MV-4-11 (cell line): ENCODE results near the gene ABHD14A.

Experiments
- DNase-seq: peaks from one replicate; lab custom pipeline; 2025; lab: John Stamatoyannopoulos, UW

The ABHD14A gene

DNA sequence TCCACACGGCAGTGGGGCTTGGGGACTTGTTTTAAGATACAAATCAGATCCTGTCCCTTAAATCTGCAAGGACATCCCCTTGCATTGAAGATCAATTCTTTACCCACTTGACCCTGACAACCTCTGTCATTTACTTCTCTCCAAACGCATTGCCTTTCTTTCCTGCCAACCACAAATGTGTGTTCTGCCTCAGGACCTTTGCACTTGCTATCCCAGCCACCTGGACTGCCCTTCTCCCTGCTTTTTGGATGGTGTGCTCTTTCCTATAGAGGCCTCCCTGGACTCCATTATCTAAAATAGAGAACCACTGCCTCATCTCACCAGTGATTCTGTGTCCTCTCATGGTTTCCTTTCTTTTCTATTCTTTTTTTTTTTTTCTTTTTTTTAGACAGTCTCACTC is 22.3 kb downstream of the ABHD14A start:
- no peak for DNase-seq

DNA sequence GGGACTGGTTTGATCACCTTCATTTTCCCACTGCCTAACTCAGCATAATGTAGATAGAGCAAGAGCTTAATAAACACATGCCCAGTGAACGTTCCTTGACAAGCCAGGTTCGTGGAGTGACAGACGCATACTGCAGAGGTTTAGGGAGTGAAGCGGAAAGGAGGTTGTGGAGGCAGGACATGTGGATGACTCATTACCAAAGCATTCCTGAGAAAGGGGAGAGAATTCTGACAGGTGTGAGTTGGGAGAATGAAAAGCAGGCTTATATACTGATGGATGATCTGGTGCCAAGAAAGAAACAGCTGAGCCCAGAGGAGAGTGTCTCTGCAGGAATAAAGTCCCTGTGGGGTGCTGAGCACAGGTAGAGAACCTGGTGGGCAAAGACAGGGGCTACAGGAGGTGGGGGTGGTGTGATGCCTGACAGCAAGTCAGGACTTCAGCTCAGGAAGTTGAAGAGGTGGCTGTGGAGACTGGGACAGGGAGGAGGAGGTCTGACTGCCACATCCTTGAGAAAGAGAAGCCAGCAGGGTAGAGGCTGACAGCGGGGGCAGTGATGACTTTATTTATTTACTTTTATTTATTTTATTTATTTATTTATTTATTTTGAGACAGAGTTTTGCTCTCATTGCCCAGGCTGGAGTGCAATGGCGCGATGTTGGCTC is 23.2 kb downstream of the ABHD14A start:
- DNase-seq = no peak

DNA sequence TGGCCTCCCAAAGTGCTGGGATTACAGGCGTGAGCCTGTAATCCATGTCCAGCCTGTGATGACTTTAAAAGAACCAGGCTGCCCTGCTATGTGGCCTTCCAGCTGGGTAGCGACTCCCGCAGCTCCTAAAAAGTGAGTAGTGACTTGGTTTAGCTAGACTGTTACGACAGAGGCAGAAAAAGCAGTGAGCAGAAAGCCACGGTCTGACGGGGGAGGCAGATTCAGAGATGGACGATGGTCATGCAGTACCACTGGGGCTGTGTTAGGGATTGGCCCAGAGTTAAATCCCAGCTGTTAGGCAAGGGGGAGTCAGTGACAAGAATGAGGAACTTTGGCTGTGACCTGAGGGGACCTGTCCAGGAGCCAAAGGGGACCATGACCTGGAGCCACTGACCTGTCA is 23.9 kb downstream of the ABHD14A start:
- DNase-seq = no peak

DNA sequence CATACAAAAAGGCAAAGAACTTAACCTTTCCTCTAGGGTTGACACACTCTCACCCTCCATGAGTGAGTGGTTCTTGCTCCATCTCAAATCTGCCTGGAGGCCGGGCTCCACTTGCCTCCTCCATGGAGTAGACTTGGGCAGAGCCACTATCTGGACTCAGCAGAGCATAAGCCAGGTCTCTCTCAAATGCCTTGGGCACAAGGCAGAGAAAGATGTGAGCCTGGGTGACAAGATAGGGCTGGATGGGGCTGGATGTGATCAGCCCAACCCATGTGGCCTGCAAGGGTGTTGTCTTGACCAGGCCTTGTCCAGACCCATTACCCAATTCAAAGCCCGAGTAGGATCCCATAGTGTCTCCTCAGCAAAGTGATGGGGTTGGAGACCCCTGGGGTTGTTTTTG is 25.0 kb downstream of the ABHD14A start:
- no peak for DNase-seq

DNA sequence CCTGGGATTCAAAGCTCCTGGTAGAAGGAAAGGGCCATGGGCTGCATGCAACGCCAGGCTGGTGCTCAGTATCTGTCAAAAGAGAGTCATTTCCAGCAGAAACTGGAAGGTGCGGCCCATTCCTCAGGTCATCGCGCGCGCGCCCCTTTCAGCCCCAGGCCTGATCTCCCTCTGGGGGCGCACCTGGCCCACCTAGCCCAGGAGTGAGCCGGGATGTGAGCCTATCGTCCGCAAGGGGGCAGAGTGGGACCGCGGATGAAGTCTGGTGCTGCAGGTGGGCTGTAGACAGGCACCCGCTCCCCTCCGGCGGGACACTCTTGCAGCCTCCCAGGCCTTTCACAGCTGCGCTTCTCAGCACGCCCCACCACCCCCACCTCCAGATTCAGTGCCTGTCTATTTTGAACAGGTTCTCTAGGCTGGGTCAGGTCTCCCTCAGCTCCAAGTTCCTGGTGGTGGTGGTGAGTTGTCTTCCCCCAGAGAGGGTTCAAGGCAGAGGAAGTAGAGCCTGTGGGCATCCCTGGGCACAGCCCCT is 26.6 kb downstream of the ABHD14A start:
- DNase-seq = peak; percentile 27

DNA sequence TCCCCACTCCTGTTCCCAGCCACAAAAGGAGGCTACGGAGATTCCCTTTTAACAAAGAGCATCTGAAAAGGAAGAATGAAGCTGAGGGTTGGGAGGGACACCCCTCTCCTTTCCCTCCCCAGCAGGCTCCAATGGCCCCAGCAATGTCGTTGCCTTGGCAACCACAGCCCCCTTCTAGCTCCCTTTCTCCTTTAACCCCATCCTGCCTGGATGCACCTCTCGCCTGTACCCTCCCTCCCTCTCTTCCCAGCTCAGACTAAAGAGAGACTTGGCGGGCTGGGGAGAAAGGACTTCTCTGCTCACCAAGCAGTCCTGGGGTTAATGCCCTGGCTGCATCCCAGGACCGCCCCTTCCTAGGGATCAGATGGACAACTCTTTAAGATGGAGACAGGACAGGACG is 27.9 kb downstream of the ABHD14A start:
- DNase-seq = no peak

DNA sequence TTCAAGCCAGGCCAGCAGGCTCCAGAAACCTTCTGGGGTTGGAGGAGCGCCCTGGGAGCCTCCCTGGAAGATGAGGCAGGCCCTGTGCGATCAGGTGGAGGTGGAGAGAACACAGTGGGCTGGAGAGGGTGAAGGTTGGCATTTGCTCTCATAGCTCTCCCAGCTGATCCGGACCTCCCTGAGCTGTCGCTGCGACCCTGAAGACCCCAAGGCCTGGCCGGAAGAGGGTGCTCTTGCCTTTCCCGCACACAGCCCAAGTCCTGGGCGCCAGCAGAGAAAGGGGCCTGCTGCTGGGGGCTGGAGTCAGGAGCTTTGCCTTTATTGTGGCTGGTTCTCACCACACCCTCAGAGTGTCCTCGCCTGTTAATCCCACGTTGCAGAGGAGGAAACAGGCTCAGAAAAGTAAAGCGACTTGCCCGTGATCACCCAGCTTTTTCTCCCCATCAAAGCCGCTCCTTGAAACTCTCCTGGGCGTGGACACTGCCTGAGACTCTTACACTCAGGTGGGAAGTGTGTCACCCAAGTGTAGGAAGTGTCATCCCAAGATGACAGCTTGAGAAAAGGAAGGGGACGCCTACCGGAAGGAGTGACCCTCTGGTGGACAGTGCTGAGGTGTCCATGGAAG is 29.4 kb downstream of the ABHD14A start:
- peak; percentile 38 for DNase-seq

DNA sequence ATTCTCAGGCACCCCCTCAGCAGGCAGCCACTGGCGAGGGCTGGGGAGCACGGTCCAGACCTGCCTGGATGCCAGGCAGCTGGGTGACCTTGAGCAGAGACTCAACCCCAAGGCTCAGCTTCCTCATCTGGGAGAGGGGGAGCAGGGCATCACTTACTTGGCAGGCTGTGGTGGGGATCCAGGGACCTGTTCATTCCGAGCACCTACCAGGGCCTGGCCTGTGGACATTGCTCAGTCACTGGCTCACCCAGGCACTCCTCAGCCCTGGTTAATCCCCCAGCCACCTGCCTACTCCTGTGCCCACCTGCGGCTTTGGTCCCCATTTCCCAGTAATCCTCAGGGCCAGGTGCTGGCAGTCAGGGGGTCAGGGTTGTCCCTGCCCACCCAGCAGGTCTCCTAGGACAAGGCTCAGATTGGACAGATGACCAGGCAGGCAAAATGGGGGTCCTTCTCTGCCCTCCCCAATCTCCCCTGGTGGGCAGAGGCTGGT is 30.1 kb downstream of the ABHD14A start:
- DNase-seq = no peak

DNA sequence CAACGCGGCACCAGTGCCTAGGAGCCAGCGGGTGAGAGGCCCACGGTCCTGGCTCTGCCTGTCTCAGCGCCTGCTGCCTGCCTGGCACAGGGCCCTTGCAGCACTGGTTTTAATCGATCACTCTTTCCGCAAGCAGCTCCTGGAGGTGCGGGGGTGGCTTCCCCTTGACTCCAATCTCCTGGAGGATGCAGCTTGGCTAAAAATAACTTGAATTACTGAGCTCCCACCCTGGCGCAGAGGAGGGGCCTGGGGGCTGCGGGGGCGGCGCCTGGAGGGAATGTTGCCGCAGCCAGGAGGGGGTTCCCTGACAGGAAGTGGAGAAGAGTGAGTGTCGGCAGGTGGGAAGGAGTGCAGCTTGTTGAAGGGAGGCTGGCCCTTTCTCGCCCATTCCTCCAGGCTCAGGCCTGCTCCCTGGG is 30.7 kb downstream of the ABHD14A start:
- no peak for DNase-seq

DNA sequence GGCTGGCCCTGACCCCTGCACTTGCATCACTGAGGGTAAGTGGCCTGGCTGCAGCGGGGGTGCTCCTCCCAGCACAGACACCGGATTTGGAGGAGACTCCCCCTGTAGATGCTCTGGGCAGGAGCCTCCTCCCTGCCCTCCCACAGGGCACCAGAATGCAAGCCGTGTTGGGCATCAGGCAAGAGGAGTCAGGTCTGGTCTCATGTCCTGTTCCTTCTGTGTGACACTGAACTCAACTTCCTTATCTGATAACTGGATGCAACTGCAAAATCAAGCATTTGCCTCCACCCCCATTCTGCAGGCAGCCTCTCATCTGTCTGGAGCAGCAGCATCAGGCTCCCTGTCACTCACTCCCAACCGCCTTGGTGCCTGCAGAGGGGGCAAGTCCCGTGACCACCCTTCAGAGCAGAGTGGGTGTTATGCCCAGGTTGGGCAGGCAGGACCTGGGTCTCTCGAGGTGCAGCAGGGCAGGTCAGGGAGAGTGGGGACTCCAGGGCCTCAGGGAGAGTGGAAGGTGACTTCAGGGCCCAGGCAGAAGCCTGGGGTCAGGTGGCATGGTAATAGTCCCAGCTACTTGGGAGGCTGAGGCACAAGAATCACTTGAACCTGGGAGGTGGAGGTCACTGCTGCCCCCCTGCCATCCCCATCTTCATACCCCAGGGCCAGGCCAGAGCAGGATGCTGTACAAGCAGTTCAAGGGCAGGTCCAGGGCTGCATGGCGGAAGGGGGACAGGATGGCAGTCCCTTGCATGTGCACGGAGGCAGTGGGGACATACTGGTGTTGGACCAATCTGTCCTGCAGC is 31.4 kb downstream of the ABHD14A start:
- peak; percentile 29 for DNase-seq

DNA sequence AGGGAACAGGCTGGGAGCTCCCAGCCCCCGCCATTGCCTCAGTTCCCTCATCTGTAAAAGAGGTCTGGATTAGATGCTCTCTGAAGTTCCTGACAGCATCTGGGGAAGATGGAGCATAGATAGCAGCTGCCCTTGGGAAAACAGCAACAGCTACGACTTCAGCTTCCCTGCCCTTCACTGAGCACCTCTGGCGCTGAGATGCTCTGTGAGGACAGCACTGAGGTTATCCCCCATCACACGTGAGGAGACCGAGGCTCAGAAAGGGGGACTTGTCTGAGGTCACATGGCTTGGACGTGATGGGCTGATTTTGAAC is 31.9 kb downstream of the ABHD14A start:
- DNase-seq = no peak

DNA sequence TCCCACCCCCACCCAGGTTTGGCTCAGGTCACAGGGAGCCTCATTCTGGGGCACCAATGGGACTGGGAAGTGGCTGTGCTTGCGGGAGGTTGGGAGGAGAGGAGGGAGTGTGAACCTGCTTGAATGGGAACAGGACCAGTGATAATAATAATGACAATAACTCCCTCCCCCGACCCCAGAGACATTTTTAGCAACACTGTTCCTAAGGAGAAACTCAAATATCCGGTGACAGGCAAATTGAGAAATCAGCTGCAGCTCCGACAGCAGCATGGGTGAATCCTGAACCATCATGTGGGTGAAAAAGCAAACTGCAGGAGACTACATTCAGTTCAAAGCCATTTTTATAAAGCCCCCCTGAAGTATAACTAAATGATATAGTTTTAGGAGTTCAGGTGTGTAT is 32.4 kb downstream of the ABHD14A start:
- DNase-seq = no peak

DNA sequence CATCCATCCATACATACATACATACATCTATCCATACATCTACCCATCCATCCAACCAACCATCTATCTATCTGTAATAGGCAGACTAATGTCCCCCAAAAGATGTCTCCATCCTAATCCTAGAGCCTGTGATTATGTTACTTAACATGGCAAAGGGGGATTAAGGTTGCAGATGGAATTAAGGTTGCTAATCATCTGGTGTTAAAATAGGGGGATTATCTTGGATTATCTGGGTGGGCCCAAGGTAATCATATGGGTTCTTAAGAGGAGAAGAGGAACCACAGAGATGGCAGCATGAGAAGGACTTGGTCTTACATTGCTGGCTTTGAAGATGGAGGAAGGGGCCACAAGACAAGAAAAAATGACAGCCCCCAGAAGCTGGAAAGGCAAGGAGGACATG is 35.6 kb downstream of the ABHD14A start:
- no peak for DNase-seq

DNA sequence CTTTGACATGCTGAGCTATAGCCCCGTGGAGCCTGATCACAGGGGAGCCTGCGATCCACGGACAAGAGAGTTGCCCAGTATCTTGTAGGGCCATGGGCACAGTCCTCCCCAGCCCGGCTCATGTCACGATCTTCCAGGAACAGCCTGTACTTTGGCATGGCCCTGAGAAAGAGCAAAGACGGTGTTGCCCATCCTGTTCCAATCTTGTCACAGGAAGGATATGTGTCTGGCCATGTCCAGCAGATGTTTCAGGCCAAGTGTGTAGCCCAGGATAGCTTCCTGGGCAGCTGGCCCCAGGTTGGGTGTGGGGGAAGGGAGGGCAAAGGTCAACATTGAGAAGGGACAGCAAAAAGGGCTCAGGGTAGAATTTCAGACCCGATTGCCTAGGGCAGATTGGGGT is 37.8 kb downstream of the ABHD14A start:
- DNase-seq = no peak

DNA sequence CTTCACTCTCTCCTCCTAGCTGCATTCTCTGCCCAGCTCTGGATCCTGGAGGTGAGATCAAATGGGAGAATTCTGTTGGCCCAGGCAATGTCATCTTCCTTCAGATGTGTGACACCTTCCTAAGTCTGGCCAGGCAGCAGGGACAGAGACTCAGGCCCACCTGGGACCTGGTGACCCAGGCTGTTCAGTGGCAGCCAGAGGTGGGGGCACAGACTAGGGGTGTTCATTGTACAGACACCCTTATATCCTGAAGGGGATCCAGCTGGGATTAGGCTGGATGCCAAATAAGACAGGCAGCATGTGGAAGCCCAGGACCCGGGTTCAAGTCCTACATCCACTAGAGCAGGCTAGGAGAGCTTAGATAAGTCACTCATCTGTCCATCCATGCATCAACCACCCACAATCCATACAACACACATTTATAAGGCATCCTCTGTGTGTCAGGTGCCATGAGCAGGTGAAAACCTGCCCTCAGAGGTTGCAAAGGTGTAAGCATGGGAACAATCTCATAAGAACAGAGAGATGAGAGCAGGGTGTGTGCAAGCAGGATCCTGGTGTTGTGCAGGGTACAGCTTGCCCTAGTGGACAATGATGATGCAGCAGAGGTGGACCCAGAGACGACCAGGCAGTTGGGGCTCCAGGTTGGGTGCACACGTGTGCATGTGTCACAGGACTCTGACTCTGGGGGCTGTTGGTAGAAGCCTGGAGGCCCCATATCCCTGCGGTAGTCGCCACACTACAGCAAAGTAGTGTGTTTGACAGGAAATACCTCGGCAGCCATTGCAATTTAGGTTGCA is 39.1 kb downstream of the ABHD14A start:
- no peak for DNase-seq

DNA sequence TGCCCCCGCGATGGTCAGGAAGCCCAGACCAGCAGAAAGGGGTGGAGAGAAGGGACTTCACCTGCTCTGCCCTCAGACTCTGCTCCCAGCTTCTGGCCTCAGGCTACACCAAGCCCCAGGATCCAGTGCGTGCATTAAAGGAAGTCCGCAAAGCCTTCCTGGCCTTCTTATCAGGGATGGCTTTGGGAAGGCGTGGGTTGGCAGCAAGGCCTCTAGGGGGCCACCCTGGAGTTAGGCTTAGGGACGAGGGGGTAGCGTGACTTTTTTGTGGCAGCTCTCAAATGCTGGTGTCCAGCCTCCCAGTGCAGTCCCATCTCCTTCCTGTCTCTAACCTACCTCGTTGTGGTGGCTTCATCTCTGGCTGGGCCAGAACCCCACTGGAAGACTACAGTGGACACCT is 39.7 kb downstream of the ABHD14A start:
- DNase-seq = no peak

DNA sequence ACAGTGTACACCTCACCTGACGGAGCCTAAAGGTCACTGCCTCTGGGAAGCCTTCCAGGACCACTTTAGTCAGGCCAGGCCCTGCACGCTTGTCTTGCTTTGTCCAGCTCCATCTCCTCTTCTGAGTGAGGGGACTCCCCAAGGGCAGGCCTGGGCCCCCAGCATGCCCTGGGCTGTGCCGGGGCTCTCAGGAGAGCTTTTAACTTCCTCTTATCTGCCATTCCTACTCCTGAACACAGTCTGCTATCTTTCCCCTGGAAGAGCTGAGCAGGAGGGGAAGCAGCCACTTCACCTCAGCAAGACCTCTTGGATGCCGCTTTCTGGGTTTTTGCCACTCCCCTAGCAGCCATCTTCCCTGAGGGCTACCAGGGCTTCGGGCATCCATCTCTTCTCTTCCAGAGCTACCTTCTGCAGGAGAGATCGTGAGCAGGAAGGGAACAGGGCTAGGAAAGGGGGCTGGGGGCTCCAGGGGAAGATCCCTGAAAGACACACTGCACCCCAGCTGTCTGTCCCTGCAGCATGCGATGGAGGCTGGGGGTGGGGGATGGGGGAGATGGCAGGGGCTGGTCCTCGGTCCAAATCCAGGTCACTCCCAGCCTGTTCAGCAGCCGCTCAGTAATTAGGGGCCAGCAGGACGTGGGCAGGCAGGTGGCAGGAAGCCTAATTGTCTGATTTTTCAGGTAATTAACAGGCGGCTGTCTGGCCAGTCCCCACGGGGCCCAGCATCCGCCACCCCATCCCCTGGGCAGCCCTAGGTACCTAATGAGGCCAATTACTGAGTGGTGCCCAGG is 40.8 kb downstream of the ABHD14A start:
- no peak for DNase-seq

DNA sequence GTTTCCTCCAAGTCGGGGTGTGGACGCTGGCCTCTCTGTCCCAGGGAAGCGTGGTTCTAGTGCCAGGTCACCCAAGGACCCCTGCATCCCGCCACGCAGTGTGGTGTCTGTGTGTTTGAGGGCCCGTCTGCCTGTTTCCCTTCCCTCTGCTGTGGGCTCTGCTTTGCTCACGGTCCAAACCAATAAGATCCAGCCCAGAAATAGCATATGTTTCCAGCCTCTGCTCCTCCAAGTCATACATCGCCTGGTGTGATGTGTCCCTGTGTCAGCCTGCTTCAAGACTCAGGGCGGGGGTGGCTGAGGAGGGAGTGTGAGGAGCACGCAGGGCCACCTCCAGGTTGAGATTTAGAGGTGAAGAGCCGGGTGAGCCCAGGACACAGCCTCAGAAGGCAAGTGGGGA is 42.7 kb downstream of the ABHD14A start:
- no peak for DNase-seq

DNA sequence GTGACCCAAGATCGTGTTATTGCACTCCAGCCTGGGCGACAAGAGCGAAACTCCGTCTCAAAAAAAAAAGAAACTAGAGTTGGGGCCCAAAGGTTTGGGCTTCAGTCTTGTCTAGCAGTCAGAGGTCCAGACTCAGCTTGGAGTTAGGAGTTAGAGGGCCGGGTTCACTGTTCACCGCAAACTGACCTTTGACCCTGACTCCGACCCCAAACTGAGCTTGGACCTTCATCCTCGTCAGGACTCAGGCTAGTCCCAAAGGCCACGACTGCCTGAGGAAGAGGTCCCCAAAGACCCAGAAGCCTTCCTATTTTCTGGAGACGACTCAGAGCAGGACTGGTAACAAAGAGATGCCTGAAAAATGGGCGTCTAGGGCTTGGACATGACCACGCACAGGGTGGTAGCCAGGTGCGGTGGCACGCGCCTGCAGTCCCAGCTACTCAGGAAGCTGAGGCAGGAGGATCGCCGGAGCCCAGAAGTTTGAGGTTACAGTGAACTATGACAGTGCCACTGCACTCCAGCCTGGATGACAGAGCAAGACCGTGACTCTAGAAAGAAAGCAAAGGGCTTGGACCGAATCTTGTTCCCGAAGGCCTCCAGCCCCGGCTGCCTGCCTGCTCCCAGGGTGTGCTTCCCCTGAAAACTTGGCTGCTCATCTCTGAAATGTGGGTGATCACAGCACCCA is 43.6 kb downstream of the ABHD14A start:
- DNase-seq = no peak

DNA sequence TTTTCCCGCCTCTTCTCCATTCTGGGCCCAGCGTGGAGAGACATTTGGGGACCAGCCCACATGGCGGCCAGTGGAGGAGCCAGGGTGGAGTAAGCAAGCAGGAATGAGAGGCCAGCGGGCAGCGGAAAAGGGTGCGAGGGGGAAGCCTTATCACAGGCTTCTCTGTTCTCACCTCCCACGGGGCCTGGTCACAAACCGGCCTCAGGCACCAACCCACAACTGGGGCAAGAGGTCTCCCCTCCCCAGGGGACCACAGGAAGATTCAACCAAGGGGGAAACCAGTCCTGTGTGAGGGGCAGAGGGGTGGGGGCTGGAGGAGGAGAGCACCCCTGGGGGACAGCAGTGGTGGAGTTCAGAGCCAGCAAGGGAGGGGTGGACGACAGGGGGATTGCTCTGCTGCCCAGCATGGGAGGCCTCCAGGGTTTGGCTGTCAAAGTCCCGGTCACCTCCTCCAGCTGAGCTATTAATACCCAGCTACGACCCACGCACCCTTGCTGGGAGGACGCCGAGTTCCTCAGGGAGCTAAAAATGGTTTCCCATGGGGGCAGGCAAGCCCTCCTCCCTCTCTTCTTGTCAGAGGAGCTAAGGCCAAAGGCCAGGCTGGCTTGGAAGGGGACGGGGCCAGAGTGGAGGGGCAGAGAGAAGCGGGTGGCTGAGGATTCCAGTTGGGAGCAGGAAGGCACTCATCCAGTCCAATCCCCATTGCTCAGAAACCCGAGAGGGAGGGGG is 44.7 kb downstream of the ABHD14A start:
- DNase-seq = no peak
